Skeletal muscle satellite cell (primary cell): ENCODE measurements around the gene SMTNL2.

Experiments used
- H3K27me3 ChIP-seq: 2 replicates; pipeline ENCODE4 v1.7.0; 2013; ENCODE audit warnings: low read length; ENCODE audit not compliant: control insufficient read depth, insufficient read depth
- H3K36me3 ChIP-seq: 2 replicates; pipeline ENCODE4 v1.7.0; 2013; ENCODE audit warnings: mild to moderate bottlenecking, control low read depth, low read length; ENCODE audit not compliant: insufficient read depth
- H3K4me1 ChIP-seq: 2 replicates; pipeline ENCODE4 v1.7.0; 2013; ENCODE audit warnings: low read length; ENCODE audit not compliant: control insufficient read depth, insufficient read depth
- H3K4me2 ChIP-seq: 2 replicates; pipeline ENCODE4 v1.7.0; 2013; ENCODE audit warnings: mild to moderate bottlenecking, low read length
- H3K4me3 ChIP-seq: 2 replicates; pipeline ENCODE4 v1.7.0; 2013; ENCODE audit warnings: low read length
- H3K9ac ChIP-seq: 2 replicates; pipeline ENCODE4 v1.7.0; 2013; ENCODE audit warnings: mild to moderate bottlenecking, low read depth, low read length, moderate library complexity
- H3K9me3 ChIP-seq: replicated peaks from 2 replicates; pipeline ENCODE4 v1.7.0; 2013; ENCODE audit warnings: mild to moderate bottlenecking, control low read depth, low read length

Gene SMTNL2

GRCh38 chr17:4557626-4558346 lies 26.5 kb upstream of the SMTNL2 start:
- Histone ChIP-seq H3K4me3 (no peak overlapping the region), H3K9ac (no peak overlapping the region), H3K9me3 (no peaks in the 10 kb centered on the region), H3K4me1 (peaks cover 16% of the 10 kb centered on the region), H3K27me3 (peaks cover 13% of the 10 kb centered on the region), H3K4me2 (no peak overlapping the region), H3K36me3 (peaks cover 9% of the 10 kb centered on the region)

GRCh38 chr17:4558347-4558971 lies 25.9 kb upstream of the SMTNL2 start:
- Histone ChIP-seq H3K4me1 (peaks cover 16% of the 10 kb centered on the region), H3K4me2 (no peak overlapping the region), H3K9ac (no peak overlapping the region), H3K4me3 (no peak overlapping the region), H3K27me3 (peaks cover 18% of the 10 kb centered on the region), H3K36me3 (peaks cover 4% of the 10 kb centered on the region), H3K9me3 (no peaks in the 10 kb centered on the region)

- Histone ChIP-seq H3K36me3 (no peaks in the 10 kb centered on the region), H3K27me3 (peaks cover 18% of the 10 kb centered on the region), H3K4me2 (no peak overlapping the region), H3K4me3 (no peak overlapping the region), H3K9me3 (no peaks in the 10 kb centered on the region), H3K4me1 (peaks cover 9% of the 10 kb centered on the region), H3K9ac (no peak overlapping the region)
These were observed 25.1 kb upstream of the SMTNL2 start for GRCh38 chr17:4559139-4559791.

GRCh38 chr17:4559966-4560365 lies 24.4 kb upstream of the SMTNL2 start:
- H3K4me1 ChIP-seq, result peaks cover 6% of the 10 kb centered on the region
- no peaks in the 10 kb centered on the region for H3K36me3 ChIP-seq
- H3K9ac ChIP-seq, result no peak overlapping the region
- peaks cover 18% of the 10 kb centered on the region for H3K27me3 ChIP-seq
- H3K9me3 ChIP-seq, result no peaks in the 10 kb centered on the region
- H3K4me3 ChIP-seq, result no peak overlapping the region
- H3K4me2 ChIP-seq, result no peak overlapping the region

- Histone ChIP-seq H3K9me3 (no peaks in the 10 kb centered on the region), H3K36me3 (no peaks in the 10 kb centered on the region), H3K27me3 (peaks cover 18% of the 10 kb centered on the region), H3K9ac (no peak within 1 kb of the TSS), H3K4me1 (peaks cover 6% of the 10 kb centered on the region), H3K4me3 (no peak within 1 kb of the TSS), H3K4me2 (no peak within 1 kb of the TSS)
These were observed 23.9 kb upstream of the SMTNL2 start, which contains the start of gene GGT6 for GRCh38 chr17:4560421-4560820. TSS of gene GGT6 (minus strand) at chr17:4560577. CDS start at chr17:4560521, 56 bp downstream.

GRCh38 chr17:4560837-4561256 lies 23.5 kb upstream of the SMTNL2 start:
- H3K27me3 ChIP-seq, result peaks cover 18% of the 10 kb centered on the region
- peaks cover 2% of the 10 kb centered on the region for H3K4me1 ChIP-seq
- no peak overlapping the region for H3K4me3 ChIP-seq

GRCh38 chr17:4562015-4562969 lies 22.0 kb upstream of the SMTNL2 start:
- Histone ChIP-seq H3K4me2 (no peak overlapping the region), H3K4me1 (no peaks in the 10 kb centered on the region), H3K4me3 (no peak overlapping the region), H3K9me3 (no peaks in the 10 kb centered on the region), H3K9ac (no peak overlapping the region), H3K36me3 (no peaks in the 10 kb centered on the region), H3K27me3 (peaks cover 20% of the 10 kb centered on the region)

More at GRCh38 chr17:4560837-4561256, 23.5 kb upstream of the SMTNL2 start:
- H3K9ac ChIP-seq, result no peak overlapping the region
- no peak overlapping the region for H3K4me2 ChIP-seq
- no peaks in the 10 kb centered on the region for H3K9me3 ChIP-seq
- H3K36me3 ChIP-seq, result no peaks in the 10 kb centered on the region

- H3K4me1 ChIP-seq, result no peaks in the 10 kb centered on the region
- no peaks in the 10 kb centered on the region for H3K9me3 ChIP-seq
- H3K4me2 ChIP-seq, result peak overlapping the region; percentile 24
- peaks cover 24% of the 10 kb centered on the region for H3K27me3 ChIP-seq
- no peak overlapping the region for H3K9ac ChIP-seq
- H3K36me3 ChIP-seq, result no peaks in the 10 kb centered on the region
- H3K4me3 ChIP-seq, result no peak overlapping the region
These were observed 18.9 kb upstream of the SMTNL2 start for GRCh38 chr17:4565209-4566141.

GRCh38 chr17:4566785-4567184 lies 17.5 kb upstream of the SMTNL2 start:
- no peak overlapping the region for H3K9ac ChIP-seq
- no peaks in the 10 kb centered on the region for H3K4me1 ChIP-seq
- H3K4me2 ChIP-seq, result no peak overlapping the region
- no peaks in the 10 kb centered on the region for H3K9me3 ChIP-seq
- H3K36me3 ChIP-seq, result no peaks in the 10 kb centered on the region
- H3K4me3 ChIP-seq, result no peak overlapping the region
- H3K27me3 ChIP-seq, result peaks cover 28% of the 10 kb centered on the region

GRCh38 chr17:4569591-4569990 lies 14.7 kb upstream of the SMTNL2 start:
- Histone ChIP-seq H3K27me3 (peaks cover 43% of the 10 kb centered on the region), H3K4me2 (no peak overlapping the region)

More at GRCh38 chr17:4569591-4569990, 14.7 kb upstream of the SMTNL2 start:
- no peak overlapping the region for H3K9ac ChIP-seq
- H3K4me1 ChIP-seq, result no peaks in the 10 kb centered on the region
- no peaks in the 10 kb centered on the region for H3K36me3 ChIP-seq
- no peaks in the 10 kb centered on the region for H3K9me3 ChIP-seq
- H3K4me3 ChIP-seq, result no peak overlapping the region
